NCI-H524 treated with DMSO at 0.1 percent for 48 hours (cell line): ENCODE data around the gene TSPEAR.
"Not testable (repeated sequence)": the region's sequence is repeated elsewhere in the genome, so short reads cannot be mapped to it uniquely, and the experiment has no call there.

Experiments used
- DNase-seq: peaks from one replicate; lab custom pipeline; 2025; lab: John Stamatoyannopoulos, UW

Gene TSPEAR

DNA sequence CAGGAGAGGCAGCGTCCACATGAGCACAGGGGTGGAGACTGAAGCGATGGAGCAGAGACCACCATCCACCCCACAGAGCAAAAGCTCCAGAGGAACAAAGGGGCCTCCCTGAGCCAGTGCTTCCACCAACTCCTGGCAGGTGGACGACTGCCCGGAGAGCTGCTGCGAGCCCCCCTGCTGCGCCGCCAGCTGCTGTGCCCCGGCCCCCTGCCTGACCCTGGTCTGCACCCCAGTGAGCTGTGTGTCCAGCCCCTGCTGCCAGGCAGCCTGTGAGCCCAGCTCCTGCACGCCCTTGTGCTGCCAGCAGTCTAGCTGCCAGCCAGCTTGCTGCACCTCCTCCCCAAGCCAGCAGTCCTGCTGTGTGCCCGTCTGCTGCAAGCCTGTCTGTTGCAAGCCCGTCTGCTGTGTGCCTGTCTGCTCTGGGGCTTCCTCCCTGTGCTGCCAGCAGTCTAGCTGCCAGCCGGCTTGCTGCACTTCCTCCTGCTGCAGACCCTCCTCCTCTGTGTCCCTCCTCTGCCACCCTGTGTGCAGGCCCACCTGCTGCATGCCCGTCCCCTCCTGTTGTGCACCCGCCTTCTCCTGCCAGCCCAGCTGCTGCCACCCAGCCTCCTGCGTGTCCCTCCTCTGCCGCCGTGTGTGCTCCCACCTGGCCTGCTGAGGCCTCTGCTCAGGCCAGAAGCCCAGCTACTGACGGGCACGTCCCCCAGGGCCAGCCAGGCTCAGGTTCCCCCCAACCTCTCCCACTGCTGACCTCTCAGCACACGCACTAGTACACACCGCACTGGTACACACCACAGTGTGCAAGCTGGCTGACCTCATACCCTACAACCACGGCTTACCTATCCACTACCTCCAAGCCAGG, 9.0 kb downstream of the TSPEAR start:
- DNase-seq: no peak

DNA sequence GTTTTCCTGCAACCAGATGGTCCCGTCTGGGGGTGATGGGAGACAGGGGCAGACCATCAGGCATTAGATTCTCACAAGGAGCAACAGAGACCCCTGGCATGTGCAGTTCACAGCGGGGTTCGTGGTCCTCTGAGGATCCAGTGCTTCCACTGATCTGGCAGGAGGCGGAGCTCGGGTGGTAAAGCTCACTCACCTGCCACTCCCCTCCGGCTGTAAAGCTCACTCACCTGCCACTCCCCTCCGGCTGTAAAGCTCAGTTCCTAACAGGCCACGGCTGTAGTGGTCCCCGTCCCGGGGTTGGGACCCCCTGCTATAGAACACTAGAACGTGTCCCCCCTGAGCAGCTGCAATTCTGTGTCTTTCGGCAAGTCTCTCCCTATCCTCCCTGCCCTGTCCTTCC, 9.8 kb downstream of the TSPEAR start:
- peak; percentile 37 for DNase-seq

DNA sequence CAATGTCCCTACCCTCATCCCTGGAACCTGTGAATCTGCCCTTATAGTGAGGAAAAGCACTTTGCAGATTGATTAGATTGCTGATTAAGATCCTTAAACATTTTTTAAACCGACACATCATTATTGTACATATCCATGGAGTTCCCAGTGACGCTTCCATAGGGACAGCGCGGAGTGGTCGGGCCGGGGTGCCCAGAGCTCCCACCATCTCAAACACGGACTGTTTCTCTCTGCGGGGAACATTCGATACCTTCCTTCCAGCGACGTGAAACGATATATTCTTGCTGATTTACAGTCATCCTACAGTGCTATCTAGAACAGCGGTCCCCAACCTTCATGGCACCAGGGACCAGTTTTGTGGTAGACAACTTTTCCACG, 10.4 kb downstream of the TSPEAR start:
- no peak for DNase-seq

DNA sequence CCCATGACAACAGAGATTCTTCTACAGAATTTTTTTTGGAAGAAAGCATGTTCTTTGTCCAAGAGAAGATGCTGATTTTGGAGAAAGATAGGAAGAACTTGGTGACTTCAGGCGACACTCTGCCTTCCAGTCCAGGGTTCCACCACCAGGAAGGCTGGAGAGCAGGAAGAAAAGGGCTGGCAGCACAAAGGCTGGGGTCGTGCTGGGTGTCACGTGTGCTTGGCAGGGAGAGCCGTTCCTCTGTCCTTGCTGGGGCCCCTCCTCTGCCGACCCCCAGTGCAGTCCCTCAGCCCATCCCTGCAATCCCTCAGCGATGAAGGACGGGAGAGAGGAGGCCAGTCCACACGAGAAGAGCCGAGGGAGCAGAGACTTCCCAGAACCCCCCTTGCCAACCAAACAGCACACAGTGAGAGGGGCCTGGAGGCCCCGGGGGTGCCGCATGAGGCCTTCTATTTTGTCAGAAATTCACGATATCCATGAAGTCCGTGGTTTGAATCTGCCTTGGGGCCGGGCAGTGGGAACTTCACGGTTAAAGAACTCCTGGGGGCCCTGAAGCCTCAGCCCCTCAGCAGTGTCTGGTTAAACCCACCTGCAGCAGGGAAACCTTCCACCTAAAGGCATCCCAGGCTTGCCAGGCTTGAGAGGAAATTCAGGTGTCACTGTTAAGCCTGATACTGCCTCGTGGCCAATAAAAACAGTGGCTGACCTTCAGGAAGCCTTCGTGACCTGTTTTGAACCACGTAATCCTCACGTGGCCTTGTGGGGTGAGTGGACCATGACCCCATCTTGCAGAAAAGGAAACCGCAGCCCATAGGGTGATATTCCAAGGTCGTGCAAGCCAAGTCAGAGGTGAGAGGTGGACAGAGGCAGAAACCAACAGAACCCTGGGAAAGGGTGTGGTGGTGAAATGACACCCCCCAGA, 11.0 kb downstream of the TSPEAR start:
- no peak for DNase-seq

DNA sequence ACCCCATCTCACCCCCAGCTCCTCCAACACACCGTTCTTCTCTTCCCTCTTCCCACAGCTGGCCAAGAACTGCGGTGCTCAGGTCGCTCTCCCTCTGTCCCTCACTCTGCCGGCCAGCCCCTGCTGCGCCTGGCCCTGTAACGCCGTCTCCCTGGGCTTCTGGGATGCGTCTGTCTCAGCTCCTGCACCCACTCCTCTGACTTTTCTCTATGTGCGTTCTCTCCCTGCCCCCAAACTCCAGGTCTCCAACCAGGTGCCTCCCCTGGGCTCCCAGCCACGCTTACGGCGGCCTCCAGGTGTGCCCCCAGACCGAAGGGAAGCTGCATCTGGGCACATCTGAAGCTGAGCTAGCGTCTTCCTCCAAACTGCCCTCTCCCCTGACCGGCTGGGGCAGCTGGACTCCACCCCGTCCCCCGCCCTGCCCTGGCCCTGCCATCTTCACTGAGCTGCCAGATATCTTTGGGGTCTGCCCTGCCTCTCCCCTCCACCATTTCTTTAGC, 11.8 kb downstream of the TSPEAR start:
- DNase-seq: no peak

DNA sequence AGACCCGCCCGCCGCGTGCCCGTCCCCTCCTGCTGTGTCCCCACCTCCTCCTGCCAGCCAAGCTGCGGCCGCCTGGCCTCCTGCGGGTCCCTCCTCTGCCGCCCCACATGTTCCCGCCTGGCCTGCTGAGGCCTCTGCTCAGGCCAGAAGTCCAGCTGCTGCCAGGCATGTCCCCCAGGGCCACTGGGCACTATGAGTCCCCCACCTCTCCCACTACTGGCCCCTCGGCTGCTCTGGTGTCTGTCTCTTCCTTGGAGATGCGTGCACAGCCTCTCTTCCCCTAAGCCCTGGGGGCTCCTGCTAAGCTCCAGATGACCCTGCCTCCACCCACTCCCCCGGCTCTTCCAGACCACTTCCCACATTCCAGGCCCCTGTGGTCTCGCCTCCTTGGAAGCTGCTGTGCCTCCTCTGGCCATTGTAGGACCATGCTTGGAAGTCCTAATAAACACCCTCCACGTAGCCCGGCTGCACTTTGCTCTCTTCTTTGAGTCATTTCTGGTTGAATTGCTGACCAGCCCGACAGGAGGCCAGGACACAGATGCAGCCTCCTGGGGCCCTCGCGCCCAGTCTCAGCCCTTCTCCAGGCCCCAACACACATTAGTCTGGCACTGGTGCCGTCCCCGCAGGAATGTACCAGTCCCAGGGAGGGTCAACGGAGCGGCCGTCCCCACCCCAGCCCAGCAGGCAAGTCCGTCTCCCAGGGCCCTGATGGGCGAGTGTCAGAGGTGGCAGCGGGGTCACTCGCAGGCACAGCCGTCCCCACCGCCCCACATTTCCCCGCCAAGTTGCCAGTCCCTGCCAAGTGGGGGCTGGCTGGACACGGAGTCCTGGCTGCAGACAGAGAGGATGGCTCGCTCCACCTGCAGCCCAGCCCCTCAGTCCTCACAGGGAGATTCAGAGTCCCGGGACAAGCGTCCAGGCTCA, 13.3 kb downstream of the TSPEAR start:
- no peak for DNase-seq

DNA sequence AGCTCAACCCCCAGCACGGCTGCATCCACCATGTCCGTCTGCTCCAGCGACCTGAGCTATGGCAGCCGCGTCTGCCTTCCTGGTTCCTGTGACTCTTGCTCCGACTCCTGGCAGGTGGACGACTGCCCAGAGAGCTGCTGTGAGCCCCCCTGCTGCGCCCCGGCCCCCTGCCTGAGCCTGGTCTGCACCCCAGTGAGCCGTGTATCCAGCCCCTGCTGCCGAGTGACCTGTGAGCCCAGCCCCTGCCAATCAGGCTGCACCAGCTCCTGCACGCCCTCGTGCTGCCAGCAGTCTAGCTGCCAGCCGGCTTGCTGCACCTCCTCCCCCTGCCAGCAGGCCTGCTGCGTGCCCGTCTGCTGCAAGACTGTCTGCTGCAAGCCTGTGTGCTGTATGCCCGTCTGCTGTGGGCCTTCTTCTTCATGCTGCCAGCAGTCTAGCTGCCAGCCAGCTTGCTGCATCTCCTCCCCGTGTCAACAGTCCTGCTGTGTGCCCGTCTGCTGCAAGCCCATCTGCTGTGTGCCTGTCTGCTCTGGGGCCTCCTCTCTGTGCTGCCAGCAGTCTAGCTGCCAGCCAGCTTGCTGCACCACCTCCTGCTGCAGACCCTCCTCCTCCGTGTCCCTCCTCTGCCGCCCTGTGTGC, 14.1 kb downstream of the TSPEAR start, which contains the start of gene KRTAP10-12:
Gene KRTAP10-12, plus strand, starts transcription at position 1 of the 639 bp plus-strand sequence. Its CDS starts 30 bp downstream, at position 31.
- DNase-seq: not testable (repeated sequence)

DNA sequence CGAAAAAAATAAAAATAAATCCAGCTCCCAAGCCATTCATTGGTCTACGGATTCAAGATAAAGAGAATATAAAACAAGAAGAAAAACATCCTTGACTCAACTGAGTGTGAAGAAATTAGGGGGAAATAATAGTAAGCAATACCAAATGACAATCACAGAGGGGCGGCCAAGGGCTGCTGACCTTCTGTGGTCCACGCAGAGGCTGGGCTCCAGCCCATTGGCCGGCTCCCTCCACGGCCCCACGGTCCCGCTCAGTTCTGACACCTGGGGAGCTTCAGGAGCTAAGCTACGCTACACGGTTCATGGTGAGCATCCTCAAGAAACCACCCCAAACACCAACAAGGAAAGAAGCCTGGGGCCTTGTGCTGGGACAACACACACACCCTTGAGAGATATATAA, 14.8 kb downstream of the TSPEAR start:
- no peak for DNase-seq

DNA sequence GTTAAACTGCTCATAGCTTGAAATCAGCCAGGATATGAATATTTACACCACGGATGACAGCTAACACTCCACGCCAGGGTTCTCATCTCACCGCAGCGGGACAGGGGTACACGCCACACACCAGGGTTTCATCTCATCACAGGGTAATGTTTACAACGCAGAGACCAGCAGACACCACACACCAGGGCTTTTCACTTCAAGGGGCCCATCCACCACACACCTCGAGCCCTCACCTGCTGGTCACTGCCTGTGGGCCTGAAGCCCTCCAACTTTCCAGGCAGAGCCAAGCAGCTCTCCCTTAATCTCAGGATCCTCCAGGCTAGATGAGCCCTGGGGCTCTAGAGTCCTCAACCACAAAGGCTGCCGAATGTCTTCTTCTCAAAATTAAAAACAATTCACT, 15.7 kb downstream of the TSPEAR start:
- no peak for DNase-seq

DNA sequence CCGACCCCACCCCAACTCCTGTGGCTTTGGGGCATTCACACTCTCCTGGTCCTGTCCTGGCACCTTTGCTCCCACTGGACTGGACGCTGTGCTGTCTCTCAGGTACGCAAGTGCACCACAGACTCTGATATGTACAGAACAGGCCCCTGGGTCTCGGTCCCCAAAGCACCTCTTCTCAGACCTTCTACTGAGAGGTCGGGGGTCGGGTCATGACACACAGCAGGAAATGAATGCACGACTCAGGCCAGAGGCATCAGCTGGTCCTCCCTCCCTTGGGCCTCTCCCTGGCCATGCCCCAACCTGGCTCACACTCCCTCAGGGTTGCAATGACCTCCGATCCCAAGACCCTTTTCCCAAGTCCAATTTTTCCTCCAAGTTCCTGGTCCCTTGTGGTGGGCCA, 16.2 kb downstream of the TSPEAR start:
- DNase-seq: no peak

DNA sequence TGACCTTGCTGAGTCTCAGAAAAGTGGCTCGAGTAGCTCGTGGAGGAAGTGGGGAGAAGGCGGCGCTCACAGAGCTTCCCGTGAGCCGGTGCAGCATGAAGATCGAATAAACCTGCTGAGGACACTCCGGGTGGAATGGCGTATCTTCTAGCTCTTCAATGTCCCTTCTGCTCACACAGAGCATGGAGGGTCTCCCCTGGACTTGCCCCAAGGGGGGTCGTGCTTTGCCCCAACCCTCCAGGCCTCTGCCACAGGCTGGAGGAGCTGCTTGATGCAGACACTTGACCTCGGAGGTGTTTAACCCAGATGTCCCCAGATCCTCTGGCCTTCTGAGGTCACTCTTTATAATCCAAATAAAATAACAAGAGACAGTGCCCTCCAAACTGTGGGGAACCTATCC, 16.6 kb downstream of the TSPEAR start:
- DNase-seq: no peak

DNA sequence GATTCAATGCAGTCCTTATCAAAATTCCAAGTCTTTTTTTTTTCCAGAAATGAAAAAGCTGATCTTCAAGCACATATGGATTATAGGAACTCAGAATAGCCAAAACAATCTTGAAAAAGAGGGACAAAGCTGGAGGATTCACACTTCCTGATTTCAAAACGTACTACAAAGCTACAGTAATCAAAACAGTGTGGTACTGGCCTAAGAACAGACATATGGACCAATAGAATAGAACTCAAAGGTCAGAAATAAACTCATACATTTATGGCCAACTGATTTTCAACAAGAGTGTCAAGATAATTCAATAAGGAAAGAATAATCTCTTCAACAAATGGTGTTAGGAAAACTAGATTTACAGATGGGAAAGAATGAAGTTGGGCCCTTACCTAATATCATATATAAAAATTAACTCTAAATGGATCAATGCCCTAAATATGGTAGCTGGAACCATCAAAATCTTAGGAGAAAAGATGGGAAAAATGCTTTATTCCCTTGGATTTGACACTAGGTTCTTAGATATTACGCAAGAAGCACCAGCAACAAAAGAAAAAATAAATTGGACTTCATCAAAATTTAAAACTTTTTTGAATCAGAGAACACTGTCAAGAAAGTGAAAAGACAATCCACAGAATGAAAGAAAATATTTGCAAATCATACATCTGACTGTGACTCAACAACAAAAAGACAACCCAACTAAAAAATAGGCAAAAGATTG, 18.4 kb downstream of the TSPEAR start:
- no peak for DNase-seq

DNA sequence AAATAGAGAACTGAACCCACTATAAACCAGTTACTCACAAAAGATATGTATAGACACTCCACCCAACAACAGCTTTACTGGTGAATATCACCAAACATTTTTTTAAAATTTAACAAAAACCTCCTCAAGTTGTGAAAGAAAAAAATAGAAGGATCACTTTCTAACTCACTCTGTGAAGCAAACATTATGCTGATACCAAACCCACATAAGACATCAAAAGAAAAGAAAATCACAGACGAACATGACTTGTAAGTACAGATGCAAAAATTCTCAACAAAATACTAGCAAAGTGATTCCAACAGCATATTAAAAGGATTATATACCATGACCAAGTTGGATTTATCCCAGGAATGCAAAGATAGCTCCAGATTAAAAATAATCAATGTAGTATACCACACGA, 19.7 kb downstream of the TSPEAR start:
- DNase-seq: no peak

DNA sequence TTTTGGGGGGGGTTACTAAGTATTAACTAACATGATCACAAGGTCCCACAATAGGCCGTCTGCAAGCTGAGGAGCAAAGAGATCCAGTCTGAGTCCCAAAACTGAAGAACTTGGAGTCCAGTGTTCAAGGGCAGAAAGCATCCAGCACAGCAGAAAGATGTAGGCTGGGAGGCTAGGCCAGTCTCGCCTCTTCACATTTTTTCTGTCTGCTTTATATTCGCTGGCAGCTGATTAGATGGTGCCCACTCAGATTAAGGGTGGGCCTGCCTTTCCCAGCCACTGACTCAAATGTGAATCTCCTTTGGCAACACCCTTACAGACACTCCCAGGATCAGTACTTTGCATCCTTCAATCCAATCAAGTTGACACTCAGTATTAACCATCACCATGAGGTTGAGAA, 21.6 kb downstream of the TSPEAR start:
- not testable (repeated sequence) for DNase-seq

DNA sequence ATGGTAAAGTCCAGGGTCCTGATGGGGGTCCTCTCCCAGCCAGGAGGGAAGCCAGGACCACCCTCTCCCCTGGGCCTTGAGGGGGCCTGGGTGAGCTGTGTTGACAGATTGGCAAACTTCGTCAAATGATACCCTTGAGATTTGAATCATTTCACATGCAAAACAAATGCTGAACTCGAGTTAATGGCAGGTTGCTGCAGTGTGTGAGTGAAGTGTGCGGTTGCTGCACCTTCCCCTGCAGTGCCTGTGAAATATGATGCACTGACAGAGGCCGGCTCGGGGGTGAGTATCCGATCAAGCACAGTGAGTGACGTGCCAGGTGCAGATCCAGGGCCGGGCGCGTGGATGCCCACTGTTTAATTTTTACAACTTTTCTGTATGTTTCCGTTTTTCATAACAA, 23.7 kb downstream of the TSPEAR start:
- peak; percentile 31 for DNase-seq

DNA sequence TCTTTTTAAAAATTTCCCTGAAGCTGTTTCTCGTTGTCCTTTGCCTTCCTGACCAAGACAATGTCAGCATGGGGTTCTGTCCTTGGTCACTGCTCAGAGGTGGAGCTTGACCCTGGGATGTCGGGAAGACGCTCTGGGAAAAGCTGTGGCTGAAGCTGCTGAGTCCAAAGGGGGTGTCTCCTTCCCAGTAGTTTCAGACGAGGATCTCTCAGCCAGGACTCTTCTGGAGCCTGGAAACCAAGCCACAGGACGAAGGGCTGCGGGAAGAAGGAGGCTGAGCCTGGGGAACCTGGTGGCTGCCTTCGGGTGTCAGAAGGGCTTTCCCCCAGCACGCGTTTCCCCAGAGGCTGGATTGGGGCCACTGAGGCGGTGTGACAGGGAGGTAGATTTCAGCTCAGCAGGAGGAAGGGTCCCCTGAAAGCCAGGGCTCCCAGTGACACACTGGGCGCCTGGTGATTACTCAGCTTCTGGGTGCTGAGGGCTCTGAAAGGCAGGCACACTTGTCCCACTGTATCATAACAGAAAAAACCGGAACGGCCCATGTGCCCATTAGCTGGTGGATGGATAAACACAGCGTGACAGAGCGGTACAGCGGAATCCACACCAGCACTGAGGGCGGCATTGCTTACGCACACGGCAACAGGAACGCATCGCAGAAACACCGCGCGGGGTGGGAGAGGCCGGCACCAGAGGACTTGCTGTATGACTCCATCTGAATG, 24.4 kb downstream of the TSPEAR start:
- no peak for DNase-seq

DNA sequence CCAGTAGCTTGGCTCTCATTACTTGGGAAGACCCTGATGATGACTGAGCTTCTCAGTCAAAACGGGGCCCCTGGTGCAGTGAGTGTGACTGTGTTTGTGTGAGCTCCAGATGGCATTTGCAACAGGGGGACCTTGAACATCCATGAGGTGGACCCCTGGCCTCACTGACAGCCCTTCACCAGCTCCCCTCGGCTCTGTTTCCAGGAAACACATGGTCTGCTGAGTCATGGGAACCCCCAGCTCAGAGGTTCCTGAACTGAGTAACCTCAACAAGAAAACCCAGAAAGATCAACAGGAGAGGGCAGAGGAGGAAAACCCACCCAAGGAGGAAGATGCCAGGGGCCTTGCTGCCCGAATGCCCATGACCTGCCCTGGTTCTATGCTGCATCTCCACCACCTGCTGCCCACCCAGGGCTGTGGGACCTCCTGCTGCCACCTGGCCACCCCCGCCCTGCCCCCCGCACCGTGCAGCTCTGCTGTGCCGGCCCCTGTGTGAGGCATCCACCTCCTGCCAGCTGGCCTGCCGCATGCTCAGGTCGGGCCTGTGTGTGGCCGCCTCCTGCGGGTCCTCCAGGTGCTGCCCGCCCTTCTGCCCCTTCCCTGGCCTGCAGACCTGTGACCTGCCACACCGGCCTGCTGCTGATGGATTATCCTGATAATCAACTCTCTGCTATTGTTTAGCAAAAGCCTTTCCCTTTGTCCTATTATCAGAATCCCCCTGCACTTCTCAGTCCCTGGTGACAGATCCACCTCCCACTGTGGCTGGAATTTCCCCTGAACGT, 25.2 kb downstream of the TSPEAR start:
- no peak for DNase-seq

DNA sequence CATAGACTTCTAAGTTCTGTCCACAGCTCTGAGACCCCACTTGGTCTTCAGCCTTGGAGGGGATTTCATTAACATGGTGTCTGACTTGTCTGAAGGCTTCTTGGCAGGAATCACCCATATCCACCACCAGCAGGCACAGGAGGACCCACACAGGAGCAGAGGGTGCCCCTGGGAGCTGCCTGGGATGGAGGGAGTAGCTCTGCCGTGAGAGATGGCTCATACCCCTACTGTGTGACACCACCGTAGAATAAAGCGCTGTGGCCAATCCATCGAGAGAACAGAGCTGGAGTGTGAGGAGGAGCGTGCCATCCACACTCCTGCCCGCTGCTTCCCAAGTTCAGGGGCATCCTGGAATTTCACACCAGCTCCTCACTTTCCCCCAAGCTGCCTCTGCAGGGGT, 26.3 kb downstream of the TSPEAR start:
- DNase-seq: not testable (repeated sequence)

DNA sequence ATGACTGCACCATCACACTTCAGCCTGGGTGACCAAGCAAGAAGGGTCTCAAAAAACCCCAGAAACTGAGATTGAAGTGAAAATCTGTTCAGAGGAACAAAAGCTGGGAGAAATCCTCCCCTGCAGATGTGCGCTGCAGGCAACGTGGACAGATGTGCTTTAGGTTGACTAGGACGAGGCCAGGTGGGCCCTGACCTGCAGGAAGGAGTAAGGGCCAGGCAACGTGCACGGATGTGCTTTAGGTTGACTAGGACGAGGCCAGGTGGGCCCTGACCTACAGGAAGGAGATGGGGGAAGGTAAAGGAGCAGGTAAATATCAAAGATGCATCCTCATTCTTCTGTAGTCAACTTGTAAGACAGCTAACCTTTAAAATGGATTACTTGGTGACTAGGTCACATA, 26.9 kb downstream of the TSPEAR start:
- DNase-seq: no peak
